ENCODE results near the gene LNPEP.

The LNPEP gene

GRCh38 chr5:96995419-96995818 is 59.5 kb downstream of the LNPEP start:
- in situ Hi-C loops (cut with MboI; ENCODE audit: low sequenced_read_pairs): no loop called here

GRCh38 chr5:96997265-96997859 is 61.5 kb downstream of the LNPEP start:
- in situ Hi-C loops (cut with MboI; ENCODE audit: low sequenced_read_pairs): no loop called here

- in situ Hi-C loops (cut with MboI; ENCODE audit: low sequenced_read_pairs): no loop called here
These were observed 64.0 kb downstream of the LNPEP start for GRCh38 chr5:96999856-97000255.

- in situ Hi-C loops (cut with MboI; ENCODE audit: low sequenced_read_pairs): no loop called here
These were observed 64.5 kb downstream of the LNPEP start for GRCh38 chr5:97000391-97000790.

GRCh38 chr5:97002983-97003382 is 67.1 kb downstream of the LNPEP start:
- in situ Hi-C loops (cut with MboI; ENCODE audit: low sequenced_read_pairs): no loop called here

- in situ Hi-C loops (cut with MboI; ENCODE audit: low sequenced_read_pairs): no loop called here
These were observed 68.7 kb downstream of the LNPEP start for GRCh38 chr5:97004423-97005060.

- in situ Hi-C loops (cut with MboI; ENCODE audit: low sequenced_read_pairs): no loop called here
These were observed 70.7 kb downstream of the LNPEP start for GRCh38 chr5:97006454-97007060.

- in situ Hi-C loops (cut with MboI; ENCODE audit: low sequenced_read_pairs): no loop called here
These were observed 73.5 kb downstream of the LNPEP start for GRCh38 chr5:97009212-97009898.

GRCh38 chr5:97009921-97010320 is 74.0 kb downstream of the LNPEP start:
- in situ Hi-C loops (cut with MboI; ENCODE audit: low sequenced_read_pairs): no loop called here

- in situ Hi-C loops (cut with MboI; ENCODE audit: low sequenced_read_pairs): no loop called here
These were observed 74.7 kb downstream of the LNPEP start for GRCh38 chr5:97010606-97011005.

- in situ Hi-C loops (cut with MboI; ENCODE audit: low sequenced_read_pairs): no loop called here
These were observed 75.7 kb downstream of the LNPEP start for GRCh38 chr5:97011567-97011966.

GRCh38 chr5:97019435-97020117 is 83.7 kb downstream of the LNPEP start:
- in situ Hi-C loops (cut with MboI; ENCODE audit: low sequenced_read_pairs): no loop called here

GRCh38 chr5:97021416-97021815 is 85.5 kb downstream of the LNPEP start:
- in situ Hi-C loops (cut with MboI; ENCODE audit: low sequenced_read_pairs): no loop called here

GRCh38 chr5:97022898-97023297 is 87.0 kb downstream of the LNPEP start:
- in situ Hi-C loops (cut with MboI; ENCODE audit: low sequenced_read_pairs): no loop called here

- in situ Hi-C loops (cut with MboI; ENCODE audit: low sequenced_read_pairs): no loop called here
These were observed 90.8 kb downstream of the LNPEP start for GRCh38 chr5:97026721-97027120.

GRCh38 chr5:97037819-97038218 is 101.9 kb downstream of the LNPEP start:
- in situ Hi-C loops (cut with MboI; ENCODE audit: low sequenced_read_pairs): no loop called here

GRCh38 chr5:97041239-97041638 is 105.4 kb downstream of the LNPEP start:
- in situ Hi-C loops (cut with MboI; ENCODE audit: low sequenced_read_pairs): no loop called here

- in situ Hi-C loops (cut with MboI; ENCODE audit: low sequenced_read_pairs): no loop called here
These were observed 107.1 kb downstream of the LNPEP start for GRCh38 chr5:97042996-97043395.

GRCh38 chr5:97043511-97043910 is 107.6 kb downstream of the LNPEP start:
- in situ Hi-C loops (cut with MboI; ENCODE audit: low sequenced_read_pairs): no loop called here

- in situ Hi-C loops (cut with MboI; ENCODE audit: low sequenced_read_pairs): no loop called here
These were observed 108.2 kb downstream of the LNPEP start for GRCh38 chr5:97044052-97044451.

GRCh38 chr5:97046270-97046982 is 110.5 kb downstream of the LNPEP start:
- in situ Hi-C loops (cut with MboI; ENCODE audit: low sequenced_read_pairs): no loop called here

Measured in HL-60/S4 (cell line).